ENCODE data around the gene ACSM6.

- TF ChIP-seq CTCF (conservative IDR thresholded peaks at IDR 0.05; ENCODE audit: low read depth, low read length) (no peak), EZH2 (IDR thresholded peaks at IDR 0.05; ENCODE audit: borderline replicate concordance, low read depth, low read length, poor library complexity, severe bottlenecking) (no peak)
These were observed 23.2 kb upstream of the ACSM6 start for GRCh38 chr10:95170790-95171189.

Measured in A673 (cell line).